Fibroblast of lung (primary cell): ENCODE data around the gene ST6GAL1.

ENCODE experiments used
- EZH2 ChIP-seq: IDR thresholded peaks from 2 replicates; pipeline ENCODE4 v1.5.1; 2012; ENCODE audit warnings: low read length, control low read depth, mild to moderate bottlenecking; ENCODE audit errors: missing control alignments
- TF ChIP-seq, protein P1 (sequence below), 2 donors: IDR thresholded peaks in 1 of 2; conservative IDR thresholded peaks in 1 of 2; 1 replicate in 1 of 2; 2 replicates in 1 of 2; pipeline ENCODE4 v1.5.1; 2011 to 2012; ENCODE audit warnings: low read length in 2 of 2, control low read depth in 1 of 2, inconsistent platforms in 1 of 2, low read depth in 1 of 2, mild to moderate bottlenecking in 1 of 2

DNA sequence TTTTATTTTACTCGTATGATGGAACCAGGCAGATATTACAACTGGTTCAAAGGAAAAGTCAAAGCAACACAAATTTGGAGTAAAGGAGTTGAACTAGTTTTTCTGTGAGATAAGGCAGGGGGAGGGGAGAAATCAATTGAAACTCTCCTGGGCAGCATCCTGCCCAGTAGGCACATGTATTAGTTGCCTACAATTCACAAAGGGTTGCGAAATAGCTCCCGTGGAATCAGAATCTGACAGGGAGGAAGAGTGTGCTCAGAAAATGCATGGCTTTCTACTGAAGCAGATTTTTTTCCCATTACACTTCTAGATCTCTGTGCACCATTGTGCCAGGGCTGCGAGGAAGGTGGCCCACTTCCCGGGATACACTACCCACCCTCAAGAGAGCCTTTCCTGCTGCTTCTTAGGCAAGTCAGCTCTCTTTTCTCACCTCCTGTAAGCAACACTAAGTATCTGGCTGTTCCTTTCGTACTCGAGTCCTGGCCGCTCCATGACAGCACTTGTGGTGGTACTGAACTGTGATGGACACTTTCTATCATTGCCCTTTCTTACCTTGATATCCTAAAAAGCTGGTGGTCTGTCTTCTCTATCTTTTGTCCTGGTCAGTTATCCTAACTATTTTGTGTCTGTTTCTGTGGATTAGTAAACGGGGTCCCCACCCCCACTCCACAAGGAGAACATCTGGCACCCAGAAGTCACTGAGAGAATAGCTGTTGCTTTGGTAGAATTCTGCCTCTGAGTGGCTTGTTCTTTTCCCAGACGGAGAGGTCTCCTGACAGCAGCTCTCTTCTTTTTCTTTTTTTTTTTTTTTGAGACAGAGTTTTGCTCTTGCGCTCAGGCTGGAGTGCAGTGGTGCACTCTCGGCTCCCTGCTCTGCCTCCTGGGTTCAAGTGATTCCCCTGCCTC, 134.1 kb downstream of the ST6GAL1 start:
- no peak for TF ChIP-seq EZH2
- TF ChIP-seq, protein P1, sequence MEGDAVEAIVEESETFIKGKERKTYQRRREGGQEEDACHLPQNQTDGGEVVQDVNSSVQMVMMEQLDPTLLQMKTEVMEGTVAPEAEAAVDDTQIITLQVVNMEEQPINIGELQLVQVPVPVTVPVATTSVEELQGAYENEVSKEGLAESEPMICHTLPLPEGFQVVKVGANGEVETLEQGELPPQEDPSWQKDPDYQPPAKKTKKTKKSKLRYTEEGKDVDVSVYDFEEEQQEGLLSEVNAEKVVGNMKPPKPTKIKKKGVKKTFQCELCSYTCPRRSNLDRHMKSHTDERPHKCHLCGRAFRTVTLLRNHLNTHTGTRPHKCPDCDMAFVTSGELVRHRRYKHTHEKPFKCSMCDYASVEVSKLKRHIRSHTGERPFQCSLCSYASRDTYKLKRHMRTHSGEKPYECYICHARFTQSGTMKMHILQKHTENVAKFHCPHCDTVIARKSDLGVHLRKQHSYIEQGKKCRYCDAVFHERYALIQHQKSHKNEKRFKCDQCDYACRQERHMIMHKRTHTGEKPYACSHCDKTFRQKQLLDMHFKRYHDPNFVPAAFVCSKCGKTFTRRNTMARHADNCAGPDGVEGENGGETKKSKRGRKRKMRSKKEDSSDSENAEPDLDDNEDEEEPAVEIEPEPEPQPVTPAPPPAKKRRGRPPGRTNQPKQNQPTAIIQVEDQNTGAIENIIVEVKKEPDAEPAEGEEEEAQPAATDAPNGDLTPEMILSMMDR (conservative IDR thresholded peaks at IDR 0.05 in 1 of 2, IDR thresholded peaks at IDR 0.05 in 1 of 2; ENCODE audit: low read depth in 1 of 2, low read length in 2 of 2), result no peak
